Measurements from ENCODE around the gene ZNF773.
"Not testable (repeated sequence)": the region's sequence is repeated elsewhere in the genome, so short reads cannot be mapped to it uniquely, and the experiment has no call there.

ZNF773 gene

DNA sequence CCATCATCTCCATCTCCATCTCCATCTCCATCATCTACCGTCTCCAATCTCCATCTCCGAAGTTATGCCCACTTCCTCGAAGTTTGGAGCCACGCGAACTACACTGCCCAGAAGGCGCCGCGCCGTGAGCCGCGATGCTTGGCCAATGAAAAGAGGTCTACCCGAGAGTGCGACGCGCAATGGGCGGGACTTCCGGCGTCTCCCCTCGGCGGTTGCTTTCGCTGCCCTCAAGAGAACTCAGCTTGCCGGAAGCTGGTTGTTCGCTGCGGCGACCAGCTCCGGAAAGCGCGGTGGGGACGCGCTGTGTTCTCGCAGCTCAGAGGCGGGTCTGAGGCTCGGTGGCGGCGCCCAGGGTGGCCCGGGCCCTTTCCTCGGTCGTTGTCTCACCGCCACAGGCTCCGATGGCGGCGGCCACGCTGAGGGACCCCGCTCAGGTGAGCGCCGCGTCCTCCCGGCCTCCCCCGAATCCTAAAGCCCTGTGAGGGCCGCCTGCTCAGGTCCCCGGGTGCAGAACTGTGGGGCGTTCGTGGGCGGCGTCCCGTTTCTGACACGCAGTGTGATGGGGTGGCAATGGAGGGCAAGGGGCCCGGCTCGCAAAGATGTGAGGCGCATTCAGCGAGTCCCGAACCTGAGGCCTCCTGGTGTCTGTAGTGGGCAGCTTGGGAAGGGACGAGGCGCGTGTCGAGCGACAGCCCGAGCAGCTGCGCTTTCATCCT is at the start of gene ZNF773:
TSS of gene ZNF773 (plus strand) at position 259 of the 716 bp plus-strand sequence. CDS start at position 402, 143 bp downstream.
- DNase-seq, result peak; percentile 96

DNA sequence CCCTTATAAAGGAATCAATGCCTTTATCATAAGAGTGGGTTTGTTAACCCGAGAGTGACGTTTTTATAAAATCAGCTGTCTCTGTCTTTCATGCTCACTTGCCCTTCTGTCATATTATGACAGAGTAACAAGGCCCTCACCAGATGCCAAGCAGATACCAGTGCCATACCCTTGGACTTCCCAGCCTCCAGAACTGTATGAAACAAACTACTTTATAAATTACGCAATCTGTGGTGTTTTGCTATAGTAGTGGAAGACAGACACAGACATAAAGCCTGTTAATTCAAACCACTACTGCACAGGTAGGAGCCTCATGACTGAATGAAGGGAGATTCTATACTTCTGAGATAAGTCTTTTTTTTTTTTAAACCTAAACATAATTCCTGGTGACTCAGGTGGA is 47.4 kb upstream of the ZNF773 start:
- no peak for DNase-seq

DNA sequence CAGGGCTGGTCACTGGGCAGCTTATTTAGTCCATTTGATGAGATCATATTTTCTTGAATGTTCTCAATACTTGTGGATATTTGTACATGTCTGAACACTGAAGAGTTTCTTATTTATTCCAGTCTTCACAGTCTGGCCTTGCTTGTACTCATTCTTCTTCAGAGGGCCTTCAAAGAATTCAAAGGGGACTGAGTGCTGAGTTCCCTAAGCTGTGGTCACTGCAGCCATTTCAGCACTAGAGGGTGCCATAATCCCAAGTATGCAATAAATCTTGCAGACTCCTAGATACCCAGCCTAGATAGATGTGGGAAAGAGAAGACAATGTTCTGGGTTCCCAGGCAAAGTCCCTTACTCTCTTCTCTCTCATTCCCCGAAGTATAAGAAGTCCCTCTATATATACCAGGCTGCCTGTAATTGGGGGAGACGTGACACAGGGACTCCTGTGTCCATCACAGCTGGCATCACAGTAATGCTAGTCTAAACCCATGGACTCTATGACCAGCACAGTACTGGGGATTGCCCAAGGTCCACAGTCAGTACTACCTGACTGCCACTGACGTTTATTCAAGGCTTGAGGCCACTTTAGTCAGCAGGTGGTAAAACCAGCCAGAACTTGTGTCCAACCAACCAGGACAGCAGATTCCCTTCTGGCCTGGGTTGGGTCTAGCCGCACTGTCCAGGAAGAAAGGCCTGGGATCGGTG is 33.9 kb upstream of the ZNF773 start:
- peak; percentile 38 for DNase-seq

DNA sequence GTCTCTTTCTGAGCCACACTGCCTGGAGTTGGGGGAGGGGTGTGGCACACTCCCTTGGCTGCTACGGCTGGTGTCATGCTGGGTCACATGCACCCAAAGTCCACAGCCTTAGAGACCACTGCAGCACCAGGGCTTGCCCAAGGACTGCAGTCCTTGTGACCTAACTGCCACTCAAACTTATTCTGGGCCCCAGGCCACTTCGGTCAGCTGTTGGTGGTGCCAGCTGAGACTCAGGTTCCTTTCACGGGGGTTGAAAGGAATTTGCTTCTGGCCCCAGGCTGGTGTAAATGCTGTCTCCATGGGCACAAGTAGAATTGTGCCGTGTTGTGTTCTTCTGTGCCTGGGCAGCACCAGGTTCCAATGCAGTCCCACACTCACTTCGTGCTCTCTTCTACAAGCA is 33.2 kb upstream of the ZNF773 start:
- DNase-seq, result no peak

DNA sequence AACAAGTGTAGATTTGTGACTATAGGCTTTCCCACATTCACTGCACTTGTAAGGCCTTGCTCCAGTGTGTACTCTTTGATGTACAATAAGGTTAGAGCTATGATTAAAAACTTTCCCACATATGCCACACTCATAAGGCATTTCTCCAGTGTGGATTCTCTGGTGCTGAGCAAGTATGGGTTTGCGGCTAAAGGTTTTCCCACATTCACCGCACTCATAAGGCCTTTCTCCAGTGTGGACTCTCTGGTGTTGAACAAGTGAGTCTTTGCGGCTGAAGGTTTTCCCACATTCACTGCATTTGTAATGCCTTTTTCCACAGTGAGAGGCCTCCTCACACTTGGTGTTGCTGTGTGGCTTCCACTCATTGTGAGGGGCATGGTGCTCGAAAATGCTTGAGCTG is 26.1 kb upstream of the ZNF773 start:
- no peak for DNase-seq

DNA sequence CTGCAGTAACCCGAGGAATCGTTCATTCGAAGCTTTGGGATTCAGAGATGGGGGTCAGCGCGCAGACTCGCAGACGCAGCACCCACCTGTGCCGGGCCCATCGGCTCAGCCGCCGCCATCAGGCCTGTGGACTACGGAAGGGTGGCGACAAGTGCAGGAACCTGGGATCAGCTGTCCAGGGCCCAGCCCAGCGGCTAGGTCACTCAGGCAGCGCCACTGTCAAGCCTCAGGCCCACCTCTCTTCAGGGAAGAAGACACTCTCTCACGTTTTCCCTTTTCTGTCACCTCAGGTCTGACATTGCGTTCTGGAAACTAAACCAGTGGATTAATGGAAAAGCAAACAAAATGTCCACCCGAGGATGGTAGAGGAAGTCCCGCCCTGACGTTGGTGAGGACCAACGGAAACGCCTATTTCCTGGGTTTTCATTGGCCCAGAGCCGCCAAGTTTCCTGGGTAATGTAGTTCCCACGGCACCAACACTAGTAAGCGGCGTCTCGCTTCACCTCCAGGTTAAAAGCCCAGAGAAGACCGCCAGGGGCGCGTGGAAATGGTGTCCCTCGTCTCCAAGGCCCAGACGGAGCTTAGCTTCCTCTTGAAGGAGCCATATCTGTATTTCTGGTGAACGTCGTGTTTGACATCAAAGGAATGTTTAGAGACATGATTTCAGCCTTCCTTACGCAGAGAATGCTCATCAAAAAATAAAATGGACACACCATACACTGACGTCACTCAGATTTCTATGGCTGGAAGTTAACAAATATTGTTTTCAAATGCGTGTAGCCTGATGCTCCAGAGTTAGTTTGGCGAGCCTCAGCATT is 22.3 kb upstream of the ZNF773 start, which contains the start of gene ZNF772:
TSS of gene ZNF772 (minus strand) at position 376 of the 818 bp plus-strand sequence. CDS start at position 119, 257 bp downstream.
- DNase-seq, result peak; percentile 93

DNA sequence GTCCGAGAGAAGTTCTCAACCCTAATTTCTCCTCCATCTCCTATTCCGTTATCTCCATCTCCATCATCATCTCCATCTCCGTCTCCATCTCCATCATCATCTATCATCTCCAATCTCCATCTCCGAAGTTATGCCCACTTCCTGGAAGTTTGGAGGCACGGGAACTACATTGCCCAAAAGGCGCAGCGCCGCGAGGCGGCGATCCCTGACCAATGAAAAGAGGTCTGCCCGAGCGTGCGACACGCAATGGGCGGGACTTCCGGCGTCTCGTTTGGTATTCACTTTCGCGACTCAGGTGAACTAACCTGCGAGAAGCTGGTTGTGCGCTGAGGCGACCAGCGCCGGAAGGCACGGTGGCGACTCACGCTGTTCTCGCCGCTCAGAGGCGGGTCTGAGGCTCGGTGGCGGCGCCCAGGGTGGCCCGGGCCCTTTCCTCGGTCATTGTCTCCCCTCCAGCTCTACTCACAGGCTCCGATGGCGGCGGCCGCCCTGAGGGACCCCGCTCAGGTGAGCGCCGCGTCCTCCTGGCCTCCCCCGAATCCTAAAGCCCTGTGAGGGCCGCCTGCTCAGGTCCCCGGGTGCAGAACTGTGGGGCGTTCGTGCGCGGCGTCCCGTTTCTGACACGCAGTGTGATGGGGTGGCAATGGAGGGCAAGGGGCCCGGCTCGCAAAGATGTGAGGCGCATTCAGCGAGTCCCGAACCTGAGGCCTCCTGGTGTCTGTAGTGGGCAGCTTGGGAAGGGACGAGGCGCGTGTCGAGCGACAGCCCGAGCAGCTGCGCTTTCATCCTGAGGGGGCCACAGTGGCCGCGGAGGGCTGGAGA is 12.1 kb upstream of the ZNF773 start, which contains the start of gene ZNF419:
TSS of gene ZNF419 (plus strand) at position 274 of the 822 bp plus-strand sequence. CDS start at position 475, 201 bp downstream.
- DNase-seq, result peak; percentile 95

DNA sequence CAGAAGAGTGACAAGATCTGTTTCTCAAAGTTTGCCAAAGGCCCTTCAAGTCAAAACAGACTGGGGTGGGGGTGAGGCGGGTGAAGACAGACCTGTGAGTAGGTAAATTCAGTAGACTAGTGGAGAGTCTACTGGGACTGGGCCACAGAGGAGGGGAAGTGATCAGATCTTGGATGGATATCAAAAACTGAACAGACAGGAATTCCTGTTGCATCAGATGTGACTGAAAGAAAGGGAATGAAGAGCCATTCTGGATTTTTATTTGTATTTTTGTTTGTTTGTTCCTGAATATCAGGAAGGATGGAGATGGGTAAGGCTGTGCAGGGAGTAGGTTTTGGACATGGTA is 11.5 kb upstream of the ZNF773 start:
- DNase-seq, result not testable (repeated sequence)

DNA sequence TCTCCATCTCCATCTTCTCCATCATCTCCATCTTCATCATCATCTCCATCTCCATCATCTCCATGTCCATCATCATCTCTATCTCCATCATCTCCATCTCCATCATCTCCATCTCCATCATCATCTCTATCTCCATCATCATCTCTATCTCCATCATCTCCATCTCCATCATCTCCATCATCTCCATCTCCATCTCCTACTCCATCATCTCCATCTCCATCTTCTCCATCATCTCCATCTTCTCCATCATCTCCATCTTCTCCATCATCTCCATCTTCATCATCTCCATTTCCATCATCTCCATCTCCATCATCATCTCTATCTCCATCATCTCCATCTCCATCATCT is 432 bp upstream of the ZNF773 start:
- DNase-seq, result not testable (repeated sequence)

DNA sequence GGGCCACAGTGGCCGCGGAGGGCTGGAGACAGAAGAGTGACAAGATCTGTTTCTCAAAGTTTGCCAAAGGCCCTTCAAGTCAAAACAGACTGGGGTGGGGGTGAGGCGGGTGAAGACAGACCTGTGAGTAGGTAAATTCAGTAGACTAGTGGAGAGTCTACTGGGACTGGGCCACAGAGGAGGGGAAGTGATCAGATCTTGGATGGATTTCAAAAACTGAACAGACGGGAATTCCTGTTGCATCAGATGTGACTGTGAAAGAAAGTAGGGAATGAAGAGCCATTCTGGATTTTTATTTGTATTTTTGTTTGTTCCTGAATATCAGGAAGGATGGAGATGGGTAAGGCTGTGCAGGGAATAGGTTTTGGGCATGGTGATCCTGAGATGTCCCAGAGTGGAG is 662 bp downstream of the ZNF773 start:
- DNase-seq, result not testable (repeated sequence)

DNA sequence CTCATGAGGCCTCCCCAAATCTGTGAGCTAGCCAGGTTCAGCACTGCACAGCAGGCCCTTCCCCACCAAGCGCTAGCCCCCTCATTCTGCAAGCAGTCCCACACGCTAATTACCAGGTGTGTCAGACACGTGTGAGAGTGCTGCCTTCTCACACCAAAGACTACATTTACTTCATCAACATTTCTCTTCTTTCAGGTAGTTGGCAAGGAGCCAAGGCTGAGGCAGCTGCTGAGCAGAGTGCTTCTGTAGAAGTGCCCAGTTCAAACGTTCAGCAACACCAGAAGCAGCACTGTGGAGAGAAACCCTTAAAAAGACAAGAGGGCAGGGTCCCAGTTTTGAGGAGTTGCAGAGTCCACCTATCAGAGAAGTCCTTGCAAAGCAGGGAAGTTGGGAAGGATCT is 6.4 kb downstream of the ZNF773 start:
- no peak for DNase-seq

DNA sequence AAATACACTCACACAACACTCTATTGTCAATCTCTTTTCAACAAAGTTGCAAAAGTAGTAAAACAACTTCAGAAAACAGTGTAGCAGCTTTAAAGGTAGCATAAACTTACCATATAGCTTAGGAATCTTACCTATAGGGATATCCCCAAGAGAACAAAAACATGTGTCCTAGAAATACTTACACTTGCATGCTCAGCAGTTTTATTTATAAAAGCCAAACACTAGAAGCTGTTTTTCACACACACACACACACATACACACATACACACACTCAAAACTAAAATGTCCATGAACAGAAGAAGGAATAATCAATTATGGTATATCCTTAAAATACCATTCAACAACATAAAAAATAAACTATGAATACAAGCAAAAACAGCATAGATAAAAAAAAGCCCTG is 11.7 kb downstream of the ZNF773 start:
- no peak for DNase-seq

DNA sequence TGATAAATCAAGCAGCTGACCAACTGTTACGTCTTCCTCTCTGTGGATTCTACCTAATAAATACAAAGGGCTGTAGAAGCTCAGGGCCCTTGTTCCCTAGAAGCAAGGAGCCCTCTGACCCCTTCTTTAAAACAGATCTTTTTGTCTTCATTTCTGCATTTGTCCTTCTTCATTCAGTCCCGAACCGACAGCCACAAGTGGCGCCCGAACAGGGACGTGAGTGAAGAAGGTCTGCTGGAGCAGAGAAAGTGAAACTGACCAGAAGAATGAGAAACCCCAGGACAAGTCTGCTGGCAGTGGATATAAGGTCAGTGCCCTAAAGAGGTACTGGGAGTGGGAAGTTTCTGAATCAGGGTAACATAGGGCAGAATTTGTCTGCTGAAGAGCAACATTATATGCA is 13.1 kb downstream of the ZNF773 start:
- DNase-seq, result no peak

DNA sequence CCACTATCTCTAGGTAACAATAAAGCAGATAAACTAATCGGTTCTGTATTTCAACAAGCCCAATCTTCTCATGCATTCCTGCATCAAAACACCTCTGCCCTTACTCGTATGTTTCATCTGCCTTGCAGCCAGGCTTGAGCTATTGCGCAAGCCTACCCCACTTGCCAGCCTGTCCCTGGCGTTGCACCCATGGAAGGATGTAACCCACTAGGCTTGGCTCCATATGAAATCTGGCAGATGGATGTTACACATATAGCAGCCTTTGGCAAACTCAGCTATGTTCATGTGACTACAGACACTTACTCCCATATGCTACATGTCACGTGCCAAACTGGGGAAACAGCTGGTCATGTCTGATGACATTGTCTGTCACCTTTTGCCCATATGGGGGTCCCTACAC is 15.5 kb downstream of the ZNF773 start:
- DNase-seq, result no peak

DNA sequence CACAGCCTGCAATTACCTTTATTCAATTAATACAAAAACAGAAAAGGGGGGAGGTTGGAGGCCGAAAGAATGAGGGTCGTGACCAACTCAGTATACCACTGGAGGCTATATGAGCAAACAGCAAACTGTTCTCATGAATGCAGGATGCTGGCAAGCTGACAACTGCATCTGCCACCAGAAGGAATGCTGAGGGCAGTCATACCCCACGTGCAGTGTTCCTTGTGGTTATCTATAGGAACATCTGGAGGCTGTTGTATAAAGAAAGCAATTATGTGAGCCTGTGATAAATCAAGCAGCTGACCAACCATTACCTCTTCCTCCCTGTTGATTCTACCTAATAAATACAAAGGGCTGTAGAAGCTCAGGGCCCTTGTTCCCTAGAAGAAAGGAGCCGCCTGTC is 18.3 kb downstream of the ZNF773 start:
- DNase-seq, result not testable (repeated sequence)

DNA sequence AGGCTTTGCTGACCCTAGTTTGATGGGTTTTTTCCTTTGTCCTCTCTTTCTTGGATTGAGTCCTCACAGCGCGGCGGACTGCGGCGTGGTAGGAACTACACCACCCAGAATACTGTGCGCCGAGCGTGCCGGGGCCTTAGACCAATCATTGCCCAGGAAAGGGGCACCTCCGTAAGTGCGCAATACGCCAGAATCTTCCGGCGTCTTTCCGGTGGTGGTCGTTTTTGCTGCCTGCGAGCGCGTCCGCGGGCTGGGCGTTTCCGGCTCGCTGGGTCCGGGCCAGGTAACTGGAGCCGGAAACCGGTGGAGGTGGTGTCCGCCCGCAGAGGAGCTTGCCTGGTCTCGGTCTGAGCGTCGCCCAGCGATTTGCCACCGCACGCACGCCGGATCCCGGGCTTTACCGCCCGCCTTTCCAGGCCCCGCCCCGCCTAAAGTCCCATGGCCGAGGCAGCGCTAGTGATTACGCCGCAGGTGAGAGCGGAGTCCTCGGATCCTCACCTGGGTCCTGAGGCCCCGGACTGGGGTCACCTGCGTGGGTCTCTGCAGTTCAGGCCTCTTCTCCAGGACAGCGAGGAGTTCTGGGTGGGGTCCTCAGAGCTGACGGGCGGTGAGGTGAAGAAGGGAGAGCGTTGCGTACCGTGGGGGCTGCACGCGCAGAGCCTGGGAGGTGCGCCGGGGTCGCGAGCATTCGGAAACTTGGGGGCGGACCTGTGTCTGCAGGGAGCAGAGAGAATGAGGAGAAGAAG is 27.6 kb downstream of the ZNF773 start, which contains the start of gene ZNF549:
TSS of gene ZNF549 (plus strand) at position 221 of the 746 bp plus-strand sequence. CDS start at position 439, 218 bp downstream.
- peak; percentile 88 for DNase-seq

DNA sequence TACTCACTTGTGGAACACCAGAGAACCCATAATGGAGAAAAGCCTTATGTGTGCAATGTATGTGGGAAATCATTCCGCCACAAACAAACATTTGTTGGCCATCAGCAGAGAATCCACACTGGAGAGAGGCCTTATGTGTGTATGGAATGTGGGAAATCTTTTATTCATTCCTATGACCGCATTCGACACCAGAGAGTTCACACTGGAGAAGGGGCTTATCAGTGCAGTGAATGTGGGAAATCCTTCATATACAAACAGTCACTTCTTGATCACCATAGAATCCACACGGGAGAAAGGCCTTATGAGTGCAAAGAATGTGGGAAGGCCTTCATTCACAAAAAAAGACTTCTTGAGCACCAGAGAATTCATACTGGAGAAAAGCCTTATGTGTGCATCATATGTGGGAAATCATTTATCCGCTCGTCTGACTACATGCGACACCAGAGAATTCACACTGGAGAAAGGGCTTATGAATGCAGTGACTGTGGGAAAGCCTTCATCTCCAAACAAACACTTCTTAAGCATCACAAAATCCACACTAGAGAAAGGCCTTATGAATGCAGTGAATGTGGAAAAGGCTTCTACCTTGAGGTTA is 38.3 kb downstream of the ZNF773 start:
- no peak for DNase-seq

DNA sequence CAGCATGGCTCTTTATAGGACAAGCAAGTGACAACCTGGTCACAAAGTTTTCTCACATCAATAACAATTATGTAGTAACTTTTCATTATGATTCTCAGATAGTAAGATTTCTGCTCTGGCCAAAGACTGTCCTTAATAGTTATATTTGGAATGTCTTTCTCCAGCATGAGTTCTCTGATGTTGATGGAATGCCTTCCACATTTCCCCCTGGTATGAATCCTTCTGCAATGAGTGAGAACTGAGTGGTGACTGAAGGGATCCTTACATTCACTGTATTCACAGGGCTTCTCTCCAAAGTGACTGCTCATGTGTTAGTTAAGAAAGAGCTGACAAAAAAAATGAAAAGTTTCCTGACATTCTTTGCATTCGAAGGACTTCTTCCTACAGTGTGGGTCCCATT is 46.8 kb downstream of the ZNF773 start:
- DNase-seq, result no peak

DNA sequence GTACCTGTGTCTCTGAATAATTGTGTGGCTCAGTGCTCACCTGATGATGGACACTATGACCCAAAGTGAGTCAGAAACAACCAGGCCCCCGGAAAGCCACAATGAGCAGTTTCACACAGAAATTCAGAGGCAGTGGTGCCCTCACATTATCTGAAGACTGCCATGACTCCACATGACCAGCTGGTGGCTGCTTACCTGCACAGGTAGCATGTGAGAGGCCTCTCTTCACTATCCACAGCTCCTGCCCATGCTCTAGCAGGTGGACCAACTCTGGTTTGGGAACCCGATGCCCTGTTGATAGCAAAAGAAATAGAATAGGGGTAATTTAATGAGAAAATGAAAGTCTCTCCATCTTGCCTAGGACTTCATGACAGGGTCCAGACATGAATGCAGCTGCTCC is 52.7 kb downstream of the ZNF773 start:
- DNase-seq, result no peak

DNA sequence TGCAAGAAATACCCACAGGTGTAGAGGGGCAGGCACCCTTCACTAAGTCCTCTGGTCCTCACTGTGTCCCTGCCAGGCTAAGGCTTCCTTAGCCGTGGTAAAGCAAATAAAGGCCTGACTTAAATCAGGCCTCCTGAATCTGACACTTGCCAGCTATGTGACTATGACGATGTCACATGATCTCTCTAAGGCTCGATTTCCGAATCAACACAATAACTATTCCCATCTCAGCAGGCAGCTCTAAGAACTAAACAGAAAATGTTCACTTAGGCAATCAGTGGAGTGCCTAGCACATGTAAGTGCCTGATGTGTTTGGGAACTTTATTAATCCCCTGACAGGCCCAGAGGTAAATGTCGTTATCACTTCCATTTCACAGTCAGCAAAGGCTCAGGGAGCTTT is 57.9 kb downstream of the ZNF773 start:
- DNase-seq, result no peak
